CD4-positive, alpha-beta memory T cell (primary cell): ENCODE data around the gene FAM124A. TPM values are rescaled to one million over a fixed set of nuclear protein-coding genes. Genes with fewer than 3 reads are reported as not detected.
A peak's percentile ranks its signal among the peaks of the same experiment; 100 is the strongest.

Source experiments
- CTCF ChIA-PET: fragments of 350-600 bp; sonication (Branson Sonifier 250); formaldehyde crosslinking; loops from one replicate; lab custom pipeline; 2021; ENCODE audit warnings: inconsistent platforms; ENCODE audit not compliant: partially characterized antibody; lab: Charles Lee
- POLR2A ChIA-PET: fragments of 350-600 bp; sonication (Branson Sonifier 250); formaldehyde crosslinking; loops from one replicate; lab custom pipeline; 2021; ENCODE audit not compliant: partially characterized antibody; lab: Charles Lee
- DNase-seq, 5 donors: peaks; one replicate each; pipeline versions ENCODE4 v3.0.0 to v3.0.0-alpha.2; 2020 to 2022; ENCODE audit warnings: mixed read lengths in 1 of 5
- H3K27ac ChIP-seq: one replicate; pipeline ENCODE4 v1.7.0; 2013; ENCODE audit warnings: low read depth, low read length
- H3K27me3 ChIP-seq: 2 replicates; pipeline ENCODE4 v1.7.0; 2013; ENCODE audit warnings: mild to moderate bottlenecking, low read length, moderate library complexity; ENCODE audit not compliant: insufficient read depth
- H3K36me3 ChIP-seq: 2 replicates; pipeline ENCODE4 v1.7.0; 2013; ENCODE audit warnings: mild to moderate bottlenecking, low read length, moderate library complexity; ENCODE audit not compliant: insufficient read depth
- H3K4me1 ChIP-seq: 2 replicates; pipeline ENCODE4 v1.7.0; 2013; ENCODE audit warnings: mild to moderate bottlenecking, low read length, moderate library complexity; ENCODE audit not compliant: insufficient read depth
- H3K4me3 ChIP-seq, 2 donors: one replicate each; pipeline ENCODE4 v1.7.0; 2013; ENCODE audit warnings: low read length in 2 of 2, mild to moderate bottlenecking in 1 of 2
- H3K9me3 ChIP-seq, 2 donors: one replicate each; pipeline ENCODE4 v1.7.0; 2013; ENCODE audit warnings: low read length in 2 of 2, control low read depth in 1 of 2; ENCODE audit not compliant: control insufficient read depth in 1 of 2
- H3K27ac Mint-ChIP-seq, 7 donors: one replicate each; pipeline ENCODE4 v1.8.0; 2020 to 2021; ENCODE audit warnings: mixed read lengths in 7 of 7, mild to moderate bottlenecking in 6 of 7, inconsistent platforms in 3 of 7, moderate library complexity in 3 of 7
- H3K27me3 Mint-ChIP-seq, 2 donors: one replicate each; pipeline ENCODE4 v1.8.0; 2020 to 2021; ENCODE audit warnings: mixed read lengths in 2 of 2
- H3K36me3 Mint-ChIP-seq, 2 donors: one replicate each; pipeline ENCODE4 v1.8.0; 2020 to 2021; ENCODE audit warnings: mixed read lengths in 2 of 2, inconsistent platforms in 1 of 2, mild to moderate bottlenecking in 1 of 2
- H3K4me1 Mint-ChIP-seq, 4 donors: one replicate each; pipeline ENCODE4 v1.8.0; 2020 to 2021; ENCODE audit warnings: mixed read lengths in 4 of 4, mild to moderate bottlenecking in 1 of 4
- H3K4me3 Mint-ChIP-seq, 8 donors: one replicate each; pipeline ENCODE4 v1.8.0; 2020 to 2021; ENCODE audit warnings: mixed read lengths in 8 of 8, mild to moderate bottlenecking in 7 of 8, moderate library complexity in 6 of 8, inconsistent platforms in 3 of 8
- H3K9me3 Mint-ChIP-seq, 8 donors: one replicate each; pipeline ENCODE4 v1.8.0; 2020 to 2021; ENCODE audit warnings: mixed read lengths in 8 of 8, mild to moderate bottlenecking in 5 of 8, inconsistent platforms in 3 of 8, moderate library complexity in 1 of 8
- intact Hi-C: fragments of 100-400 bp; cut with micrococcal nuclease; formaldehyde crosslinking; loops from one replicate; pipeline ENCODE4 v1.15.1; 2023
- polyA plus RNA-seq, 2 donors: library from polyadenylated mRNA; unstranded; fragments of 300-500 nt; fragmentation: Illumina TruSeq; gene quantifications; one replicate each; pipeline ENCODE4 v1.2.3, GENCODE V29; 2021
- total RNA-seq, 2 experiments: library from RNA; stranded (reverse); gene quantifications; one replicate each; pipeline ENCODE4 v1.2.3, GENCODE V29; 2021

The FAM124A gene
- total and polyA plus RNA-seq, 4 experiments from 2014 or later = not detected

- no peak overlapping the region for H3K27ac ChIP-seq
- peaks cover 0 to 3% (median 0%) of the 10 kb centered on the region in 8 donors for H3K9me3 Mint-ChIP-seq
- H3K4me1 ChIP-seq = no peaks in the 10 kb centered on the region
- intact Hi-C loops = no loop called here
- no peaks in the 10 kb centered on the region for H3K9me3 ChIP-seq
- H3K27ac Mint-ChIP-seq = no peak overlapping the region
- H3K27me3 ChIP-seq = peaks cover 5% of the 10 kb centered on the region
- peaks cover 42 to 45% of the 10 kb centered on the region in 2 donors for H3K27me3 Mint-ChIP-seq
- H3K4me1 Mint-ChIP-seq = no peaks in the 10 kb centered on the region
- H3K4me3 Mint-ChIP-seq = peak overlapping the region in 1 of 8 donors; percentile 27
- H3K4me3 ChIP-seq = no peak overlapping the region
- no peaks in the 10 kb centered on the region for H3K36me3 ChIP-seq
- POLR2A ChIA-PET = no interaction called here
- no peaks in the 10 kb centered on the region for H3K36me3 Mint-ChIP-seq
- CTCF ChIA-PET = no interaction called here
- no peak for DNase-seq
Observed at GRCh38 chr13:51229101-51229719, 7.0 kb downstream of the FAM124A start.

DNA sequence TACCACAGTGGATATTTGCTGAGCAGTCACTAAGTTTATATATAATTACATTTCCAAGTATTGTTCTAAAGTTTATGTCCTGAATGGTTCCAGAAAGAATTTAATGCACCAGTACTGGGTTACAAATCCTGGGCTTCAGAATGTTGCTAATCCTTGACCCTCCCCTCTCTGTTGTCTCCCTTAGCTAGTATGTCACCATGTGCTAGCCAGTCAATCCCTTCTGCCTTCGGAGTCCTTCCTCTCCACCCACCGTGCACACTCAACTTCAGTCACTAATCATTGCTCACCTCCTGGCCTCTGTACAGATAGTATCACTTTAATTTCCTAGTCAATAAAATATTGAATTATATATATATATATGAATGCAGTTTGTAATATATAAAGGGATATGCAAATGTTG is 7.5 kb downstream of the FAM124A start:
- no peak for DNase-seq
- peaks cover 0 to 3% (median 0%) of the 10 kb centered on the region in 8 donors for H3K9me3 Mint-ChIP-seq
- H3K27ac Mint-ChIP-seq = no peak overlapping the region
- no peaks in the 10 kb centered on the region for H3K36me3 Mint-ChIP-seq
- intact Hi-C loops = no loop called here
- no peaks in the 10 kb centered on the region for H3K9me3 ChIP-seq
- peaks cover 5% of the 10 kb centered on the region for H3K27me3 ChIP-seq
- H3K4me3 ChIP-seq = no peak overlapping the region
- H3K4me1 Mint-ChIP-seq = no peaks in the 10 kb centered on the region
- POLR2A ChIA-PET = no interaction called here
- CTCF ChIA-PET = no interaction called here
- H3K27me3 Mint-ChIP-seq = peaks cover 38 to 44% of the 10 kb centered on the region in 2 donors
- H3K4me3 Mint-ChIP-seq = no peak overlapping the region
- H3K27ac ChIP-seq = no peak overlapping the region
- H3K4me1 ChIP-seq = no peaks in the 10 kb centered on the region
- H3K36me3 ChIP-seq = no peaks in the 10 kb centered on the region

DNA sequence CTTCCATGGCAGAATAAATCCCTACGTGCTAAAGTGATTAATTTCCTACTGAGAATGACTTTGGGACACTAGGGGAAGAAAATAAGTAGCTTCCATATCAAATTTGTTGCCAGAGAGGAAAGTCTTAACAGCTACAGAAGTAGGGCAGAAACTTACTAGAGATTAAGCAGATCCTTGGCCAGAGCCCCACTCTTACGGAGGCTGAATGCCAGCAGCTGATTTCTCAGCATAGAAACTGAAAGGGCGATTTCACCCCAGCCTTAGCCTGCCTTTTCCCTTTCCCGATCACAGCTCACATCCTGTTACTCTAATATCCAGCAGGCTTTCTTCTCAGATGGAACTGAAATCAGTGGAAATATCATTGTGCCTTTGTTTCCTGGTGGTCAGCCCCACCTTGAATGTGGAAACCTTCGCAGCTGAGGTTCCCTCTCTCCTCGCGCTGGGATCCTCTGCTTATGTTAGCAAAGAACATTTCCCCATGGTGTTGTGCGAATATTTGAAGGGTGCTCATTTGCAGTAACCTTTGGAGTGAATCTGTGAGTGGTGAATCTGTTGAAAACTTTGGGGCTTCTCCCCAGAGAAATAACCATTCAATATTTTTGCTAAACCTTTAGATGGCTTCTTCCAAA is 8.4 kb downstream of the FAM124A start:
- no peaks in the 10 kb centered on the region for H3K4me1 ChIP-seq
- Mint-ChIP-seq H3K4me1 (no peaks in the 10 kb centered on the region), H3K4me3 (peak overlapping the region in 1 of 8 donors; percentile 71), H3K27me3 (peaks cover 33 to 37% of the 10 kb centered on the region in 2 donors), H3K9me3 (peaks cover 0 to 3% (median 0%) of the 10 kb centered on the region in 8 donors), H3K36me3 (no peaks in the 10 kb centered on the region), H3K27ac (no peak overlapping the region)
- H3K4me3 ChIP-seq = no peak overlapping the region
- no peaks in the 10 kb centered on the region for H3K36me3 ChIP-seq
- H3K9me3 ChIP-seq = no peaks in the 10 kb centered on the region
- no peak overlapping the region for H3K27ac ChIP-seq
- no peak for DNase-seq
- intact Hi-C loops = no loop called here
- CTCF ChIA-PET = no interaction called here
- H3K27me3 ChIP-seq = peaks cover 5% of the 10 kb centered on the region
- POLR2A ChIA-PET = no interaction called here

GRCh38 chr13:51231456-51231855 is 9.3 kb downstream of the FAM124A start:
- Mint-ChIP-seq H3K27me3 (peaks cover 31 to 35% of the 10 kb centered on the region in 2 donors), H3K4me1 (no peaks in the 10 kb centered on the region), H3K36me3 (no peaks in the 10 kb centered on the region), H3K9me3 (peaks cover 0 to 3% (median 0%) of the 10 kb centered on the region in 8 donors), H3K27ac (no peak overlapping the region), H3K4me3 (no peak overlapping the region)
- intact Hi-C loops = no loop called here
- CTCF ChIA-PET = no interaction called here
- H3K9me3 ChIP-seq = no peaks in the 10 kb centered on the region
- no peak for DNase-seq
- no peak overlapping the region for H3K4me3 ChIP-seq
- no peak overlapping the region for H3K27ac ChIP-seq
- POLR2A ChIA-PET = no interaction called here
- H3K36me3 ChIP-seq = no peaks in the 10 kb centered on the region
- H3K4me1 ChIP-seq = no peaks in the 10 kb centered on the region
- peaks cover 2% of the 10 kb centered on the region for H3K27me3 ChIP-seq

- no peaks in the 10 kb centered on the region for H3K36me3 Mint-ChIP-seq
- no peak overlapping the region for H3K27ac Mint-ChIP-seq
- H3K4me1 ChIP-seq = no peaks in the 10 kb centered on the region
- POLR2A ChIA-PET = no interaction called here
- H3K27me3 ChIP-seq = no peaks in the 10 kb centered on the region
- no peaks in the 10 kb centered on the region for H3K36me3 ChIP-seq
- H3K4me1 Mint-ChIP-seq = no peaks in the 10 kb centered on the region
- H3K27ac ChIP-seq = no peak overlapping the region
- peaks cover 30 to 32% of the 10 kb centered on the region in 2 donors for H3K27me3 Mint-ChIP-seq
- H3K4me3 Mint-ChIP-seq = no peak overlapping the region
- H3K9me3 ChIP-seq = no peaks in the 10 kb centered on the region
- no peak overlapping the region for H3K4me3 ChIP-seq
- intact Hi-C loops = no loop called here
- DNase-seq = no peak
- peaks cover 0 to 3% (median 0%) of the 10 kb centered on the region in 8 donors for H3K9me3 Mint-ChIP-seq
- CTCF ChIA-PET = interaction anchor here (0.7 kb wide), 1 partner anchor 16 kb away, joined by 3 read pairs; no protein-coding TSS in a partner anchor
Observed at GRCh38 chr13:51232328-51232727, 10.1 kb downstream of the FAM124A start.

- ChIA-PET CTCF (interaction anchor here (0.7 kb wide), 1 partner anchor 17 kb away, joined by 3 read pairs; no protein-coding TSS in a partner anchor), POLR2A (no interaction called here)
- H3K27ac Mint-ChIP-seq = no peak overlapping the region
- H3K4me3 Mint-ChIP-seq = no peak overlapping the region
- H3K36me3 Mint-ChIP-seq = no peaks in the 10 kb centered on the region
- H3K4me1 Mint-ChIP-seq = no peaks in the 10 kb centered on the region
- Histone ChIP-seq H3K36me3 (no peaks in the 10 kb centered on the region), H3K27me3 (no peaks in the 10 kb centered on the region), H3K9me3 (no peaks in the 10 kb centered on the region), H3K4me3 (no peak overlapping the region), H3K27ac (no peak overlapping the region), H3K4me1 (no peaks in the 10 kb centered on the region)
- DNase-seq = no peak
- intact Hi-C loops = no loop called here
- peaks cover 28% of the 10 kb centered on the region in 2 donors for H3K27me3 Mint-ChIP-seq
- H3K9me3 Mint-ChIP-seq = peaks cover 0 to 3% (median 0%) of the 10 kb centered on the region in 8 donors
Observed at GRCh38 chr13:51233117-51233826, 11.1 kb downstream of the FAM124A start.

DNA sequence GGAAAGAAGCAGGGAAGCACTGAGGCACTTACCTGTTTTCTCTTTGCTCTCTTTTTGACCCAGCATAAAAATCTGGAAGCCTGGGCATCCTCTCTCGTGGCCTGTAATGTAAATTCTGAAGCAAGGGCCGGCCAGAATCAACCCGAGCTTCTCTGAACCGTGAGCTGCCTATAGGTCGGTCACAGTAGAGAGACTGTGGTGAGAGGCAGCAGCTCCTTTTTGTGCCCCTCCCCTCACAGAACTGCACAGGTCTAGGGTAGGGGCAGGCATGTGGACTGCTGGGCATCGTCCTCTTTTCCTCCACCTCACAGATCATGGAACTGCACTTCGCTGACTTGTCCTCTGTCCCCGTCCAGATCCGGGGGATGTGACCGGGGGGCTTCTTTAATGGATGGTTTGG is 12.5 kb downstream of the FAM124A start:
- Histone ChIP-seq H3K4me1 (no peaks in the 10 kb centered on the region), H3K36me3 (no peaks in the 10 kb centered on the region), H3K9me3 (no peaks in the 10 kb centered on the region), H3K4me3 (no peak overlapping the region), H3K27ac (no peak overlapping the region), H3K27me3 (no peaks in the 10 kb centered on the region)
- Mint-ChIP-seq H3K36me3 (no peaks in the 10 kb centered on the region), H3K4me3 (no peak overlapping the region), H3K27ac (no peak overlapping the region), H3K9me3 (peaks cover 0 to 3% (median 0%) of the 10 kb centered on the region in 8 donors), H3K4me1 (no peaks in the 10 kb centered on the region), H3K27me3 (peaks cover 24 to 28% of the 10 kb centered on the region in 2 donors)
- CTCF ChIA-PET = no interaction called here
- POLR2A ChIA-PET = no interaction called here
- intact Hi-C loops = no loop called here
- DNase-seq = no peak
